HG02798 (cell line): ENCODE results near the gene FGF14.
"Not testable (repeated sequence)": the region's sequence is repeated elsewhere in the genome, so short reads cannot be mapped to it uniquely, and the experiment has no call there.

Experiments
- ATAC-seq: cut with Tn5 transposase; IDR thresholded peaks from one replicate; pipeline ENCODE4 v1.9.1; 2021; ENCODE audit warnings: mild to moderate bottlenecking; ENCODE audit not compliant: unreplicated experiment, poor library complexity

FGF14 gene

GRCh38 chr13:102012299-102013293 lies 389.3 kb downstream of the FGF14 start:
- no peak for ATAC-seq

GRCh38 chr13:102011455-102011854 lies 390.4 kb downstream of the FGF14 start:
- ATAC-seq, result not testable (repeated sequence)

GRCh38 chr13:102003848-102004570 lies 397.8 kb downstream of the FGF14 start:
- ATAC-seq, result no peak

DNA sequence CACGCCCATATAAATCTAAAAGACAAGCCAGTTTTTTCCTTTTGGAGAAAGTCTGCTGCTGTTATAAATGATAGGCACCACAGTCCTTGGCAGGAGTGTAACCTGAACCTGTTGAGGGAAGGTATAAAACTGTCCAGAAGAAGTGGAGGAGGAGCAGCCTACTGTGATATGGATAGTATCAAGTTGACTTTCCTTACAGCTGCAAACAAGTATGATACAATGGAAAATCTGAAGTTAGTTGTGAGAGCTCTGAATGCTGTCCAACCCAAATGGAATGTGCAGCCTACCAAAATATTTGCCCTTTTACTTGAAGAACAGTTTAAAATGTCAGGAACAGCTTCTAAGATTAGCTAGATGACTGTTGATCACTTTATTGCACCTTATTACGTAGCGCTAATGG lies 399.6 kb downstream of the FGF14 start:
- ATAC-seq, result no peak

- ATAC-seq, result no peak
Measured at GRCh38 chr13:102000764-102001163, 401.1 kb downstream of the FGF14 start.

- no peak for ATAC-seq
Measured at GRCh38 chr13:101998129-101998528, 403.7 kb downstream of the FGF14 start.

- ATAC-seq, result no peak
Measured at GRCh38 chr13:101996954-101997353, 404.9 kb downstream of the FGF14 start.

DNA sequence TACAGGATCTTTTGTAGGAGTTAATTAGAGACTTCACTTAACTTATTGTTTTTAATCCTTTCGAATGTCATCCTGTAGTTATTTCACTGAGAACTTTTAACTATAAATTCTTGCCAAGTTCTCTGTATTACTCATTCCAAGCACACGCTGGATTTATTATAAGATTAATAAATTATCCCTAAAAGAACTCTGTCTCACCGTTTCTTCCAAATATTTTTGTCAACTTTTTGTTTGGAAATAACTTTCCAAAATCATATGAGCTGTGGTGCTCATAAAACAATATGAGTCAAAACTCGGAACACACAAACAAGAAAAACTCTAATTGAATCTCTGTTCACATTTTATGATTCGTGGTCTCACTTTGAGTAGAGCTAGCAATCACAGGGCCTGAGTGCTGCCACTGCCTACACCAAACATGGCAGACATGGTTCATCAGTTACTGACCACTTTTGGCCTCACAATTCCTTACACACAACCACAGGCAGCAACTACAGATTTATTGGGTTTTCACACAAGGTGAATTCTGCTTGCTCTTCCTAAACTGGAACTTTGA lies 412.0 kb downstream of the FGF14 start:
- ATAC-seq, result no peak

DNA sequence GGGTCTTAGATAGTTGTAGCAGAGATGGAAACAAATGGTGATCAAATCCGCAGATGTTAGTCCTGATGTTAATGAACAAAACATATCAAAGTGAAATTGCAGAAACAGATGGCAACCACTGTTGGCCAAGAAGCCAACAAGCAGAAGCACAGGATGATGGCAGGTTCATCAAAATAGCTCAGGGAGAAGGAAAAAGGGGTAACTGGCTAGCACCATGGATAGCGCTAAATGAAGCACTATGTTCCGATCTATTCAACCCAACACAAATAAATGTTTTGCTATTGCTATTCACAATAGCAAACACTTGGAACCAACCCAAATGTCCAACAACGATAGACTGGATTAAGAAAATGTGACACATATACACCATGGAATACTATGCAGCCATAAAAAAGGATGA lies 413.7 kb downstream of the FGF14 start:
- ATAC-seq, result no peak

- ATAC-seq, result no peak
Measured at GRCh38 chr13:101986316-101986715, 415.5 kb downstream of the FGF14 start.

GRCh38 chr13:101985321-101985720 lies 416.5 kb downstream of the FGF14 start:
- ATAC-seq, result no peak

DNA sequence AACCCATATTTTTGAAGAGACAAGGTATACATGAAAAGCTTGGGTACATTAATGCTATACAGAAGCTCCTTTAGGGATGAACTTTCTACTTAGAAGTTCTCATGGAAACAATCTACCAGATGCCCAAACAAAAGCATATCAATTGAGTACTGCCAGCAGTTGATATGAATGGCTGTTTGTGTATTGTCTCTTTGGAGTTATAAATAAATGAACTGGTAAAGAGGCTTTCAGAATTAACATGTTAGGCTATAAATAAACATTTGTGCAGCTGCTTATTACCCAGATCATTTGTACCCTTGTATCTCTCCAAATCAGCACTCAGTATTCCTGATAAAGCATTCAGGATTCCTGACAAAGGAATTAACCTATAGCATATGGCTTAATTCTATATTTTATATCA lies 418.9 kb downstream of the FGF14 start:
- no peak for ATAC-seq

DNA sequence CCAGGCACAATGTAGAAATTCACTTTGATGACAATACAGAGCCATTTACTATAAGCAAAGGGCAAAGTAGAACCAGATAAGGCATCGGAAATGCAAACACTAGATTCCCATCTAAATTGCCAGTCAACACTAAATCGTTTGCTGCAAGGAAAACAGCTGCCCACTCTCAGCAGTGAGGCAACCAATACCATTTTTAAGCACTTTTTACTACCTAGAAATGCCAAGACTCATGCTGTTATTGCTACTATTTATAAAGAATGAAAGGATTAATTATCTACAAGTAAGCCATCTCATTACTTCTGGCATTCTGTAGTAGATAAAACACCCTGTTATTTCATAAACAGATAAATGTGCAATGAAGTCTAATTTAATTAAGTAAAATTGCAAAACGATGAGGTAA lies 422.0 kb downstream of the FGF14 start:
- no peak for ATAC-seq

DNA sequence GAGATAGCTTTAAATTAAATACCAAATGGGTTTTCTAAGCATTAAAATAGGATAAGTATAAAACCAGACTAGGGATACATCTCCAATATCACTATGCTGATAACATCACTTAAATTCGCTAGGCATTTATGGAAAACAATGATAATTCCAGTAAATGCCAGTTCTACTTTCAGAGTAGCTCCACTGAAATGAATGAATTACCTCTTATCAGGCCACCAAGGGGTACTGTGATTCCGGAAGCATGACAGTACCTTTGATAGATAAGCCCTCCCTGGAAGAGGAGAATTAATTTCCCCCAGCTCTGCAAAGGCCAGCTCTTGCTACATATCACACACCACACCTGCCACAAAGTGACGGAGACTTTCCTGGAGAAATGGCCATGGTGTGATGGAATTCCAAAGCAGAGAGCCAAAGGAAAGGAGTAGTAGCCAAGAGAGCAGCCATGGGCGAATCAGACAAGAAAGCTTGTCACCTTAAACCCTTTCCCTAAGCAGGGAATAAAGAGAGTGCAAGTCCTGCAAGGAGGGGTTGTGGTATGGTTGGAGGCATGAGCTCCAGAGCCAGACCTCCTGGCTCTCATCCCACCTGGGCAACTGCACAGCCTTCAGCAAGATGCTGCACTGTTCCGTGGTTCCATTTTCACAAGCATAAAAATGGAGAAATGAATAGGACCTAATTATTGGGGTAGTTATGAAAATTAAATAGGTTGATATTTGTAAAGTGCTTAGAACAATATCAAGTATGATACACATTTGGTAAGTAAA lies 423.1 kb downstream of the FGF14 start:
- no peak for ATAC-seq

DNA sequence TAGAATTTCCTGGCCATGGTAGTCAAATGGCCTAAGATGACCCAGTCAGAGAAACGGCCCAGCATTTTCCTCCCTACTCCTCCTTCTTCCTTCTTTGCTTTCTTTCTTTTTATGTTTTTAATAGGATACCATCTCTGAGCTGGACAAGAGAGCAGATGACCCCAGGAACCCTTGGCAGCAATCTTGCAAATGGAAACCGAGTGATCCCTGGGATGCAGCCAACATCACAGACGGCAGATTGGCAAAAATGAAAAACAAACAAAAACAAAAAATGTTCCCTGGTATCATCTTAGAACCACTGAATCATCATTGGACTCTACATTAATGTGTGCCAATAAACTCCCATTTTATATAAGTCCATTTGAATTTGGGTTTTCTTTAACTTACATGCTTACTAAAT lies 424.4 kb downstream of the FGF14 start:
- ATAC-seq, result no peak

GRCh38 chr13:101972191-101972590 lies 429.7 kb downstream of the FGF14 start:
- ATAC-seq, result no peak

GRCh38 chr13:101970341-101970740 lies 431.5 kb downstream of the FGF14 start:
- no peak for ATAC-seq

DNA sequence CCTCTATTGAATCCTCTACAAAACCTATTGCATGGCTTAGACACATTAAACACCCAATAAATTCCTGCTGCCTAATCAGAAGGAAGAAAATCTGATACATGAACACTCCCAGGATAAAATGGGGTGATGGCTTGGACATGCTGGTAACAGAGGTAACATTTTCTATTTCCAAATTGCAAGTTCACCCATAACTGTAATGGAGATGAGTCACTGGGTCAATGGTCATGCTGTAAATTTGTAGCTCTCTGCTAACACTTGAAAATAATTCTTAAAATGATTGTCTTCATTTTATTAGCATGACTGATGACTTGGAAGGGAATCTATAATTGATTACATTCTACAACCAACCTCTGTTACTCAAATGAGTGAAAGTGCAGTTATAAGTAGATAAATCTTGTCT lies 434.1 kb downstream of the FGF14 start:
- no peak for ATAC-seq

GRCh38 chr13:101967216-101967615 lies 434.6 kb downstream of the FGF14 start:
- ATAC-seq, result no peak

DNA sequence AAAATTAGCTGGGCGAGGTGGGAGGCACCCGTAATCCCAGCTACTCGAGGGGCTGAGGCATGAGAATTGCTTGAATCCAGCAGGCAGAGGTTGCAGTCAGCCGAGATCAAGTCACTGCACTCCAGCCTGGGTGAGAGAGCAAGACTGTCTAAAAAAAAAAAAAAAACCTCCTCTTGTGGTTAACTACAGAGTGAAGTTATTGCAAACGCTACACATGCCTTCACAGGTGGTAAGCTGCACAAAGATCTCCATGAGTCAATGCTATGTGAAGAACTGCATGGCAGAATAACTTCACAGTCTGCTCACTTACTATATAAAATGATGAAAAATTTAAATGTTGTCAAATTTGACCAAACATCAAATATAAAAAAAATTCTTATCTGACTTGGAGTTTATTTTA lies 436.8 kb downstream of the FGF14 start:
- no peak for ATAC-seq
